GM12873 (cell line): ENCODE data around the gene CDKL2.

Experiments used
- CTCF ChIP-seq: IDR thresholded peaks from 2 replicates; pipeline ENCODE4 v1.5.1; 2012; ENCODE audit warnings: low read depth, mild to moderate bottlenecking, moderate library complexity, low read length, control low read depth; ENCODE audit not compliant: insufficient read depth; ENCODE audit errors: missing control alignments

CDKL2 gene

GRCh38 chr4:75530556-75531322 lies 99.6 kb downstream of the CDKL2 start:
- no peak for TF ChIP-seq CTCF
